Tibial nerve (tissue), 4 donors: Measurements from ENCODE around the gene CAMTA1.

Source experiments
- EP300 ChIP-seq, 2 donors: sonication (generic); formaldehyde crosslinking; IDR thresholded peaks; one replicate each; pipeline ENCODE4 v1.6.1; 2017; ENCODE audit warnings: antibody characterized with exemption in 2 of 2, mild to moderate bottlenecking in 1 of 2
- POLR2A ChIP-seq, 2 donors: fragments of 450-650 bp; IDR thresholded peaks; one replicate each; pipeline ENCODE4 v1.6.1; 2017; ENCODE audit warnings: antibody characterized with exemption in 2 of 2, mild to moderate bottlenecking in 2 of 2, moderate library complexity in 2 of 2
- TF ChIP-seq, protein P1 (sequence below), 5 experiments: fragments of 200-600 bp in 3 of 5; fragments of 450-650 bp in 2 of 5; sonication (generic) in 3 of 5; IDR thresholded peaks; one replicate each; pipeline ENCODE4 v1.5.1; 2016 to 2019; ENCODE audit warnings: antibody characterized with exemption in 5 of 5, mild to moderate bottlenecking in 3 of 5, moderate library complexity in 2 of 5

- TF ChIP-seq, protein P1, sequence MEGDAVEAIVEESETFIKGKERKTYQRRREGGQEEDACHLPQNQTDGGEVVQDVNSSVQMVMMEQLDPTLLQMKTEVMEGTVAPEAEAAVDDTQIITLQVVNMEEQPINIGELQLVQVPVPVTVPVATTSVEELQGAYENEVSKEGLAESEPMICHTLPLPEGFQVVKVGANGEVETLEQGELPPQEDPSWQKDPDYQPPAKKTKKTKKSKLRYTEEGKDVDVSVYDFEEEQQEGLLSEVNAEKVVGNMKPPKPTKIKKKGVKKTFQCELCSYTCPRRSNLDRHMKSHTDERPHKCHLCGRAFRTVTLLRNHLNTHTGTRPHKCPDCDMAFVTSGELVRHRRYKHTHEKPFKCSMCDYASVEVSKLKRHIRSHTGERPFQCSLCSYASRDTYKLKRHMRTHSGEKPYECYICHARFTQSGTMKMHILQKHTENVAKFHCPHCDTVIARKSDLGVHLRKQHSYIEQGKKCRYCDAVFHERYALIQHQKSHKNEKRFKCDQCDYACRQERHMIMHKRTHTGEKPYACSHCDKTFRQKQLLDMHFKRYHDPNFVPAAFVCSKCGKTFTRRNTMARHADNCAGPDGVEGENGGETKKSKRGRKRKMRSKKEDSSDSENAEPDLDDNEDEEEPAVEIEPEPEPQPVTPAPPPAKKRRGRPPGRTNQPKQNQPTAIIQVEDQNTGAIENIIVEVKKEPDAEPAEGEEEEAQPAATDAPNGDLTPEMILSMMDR (IDR thresholded peaks at IDR 0.05) = no peak
- no peak for TF ChIP-seq POLR2A (IDR thresholded peaks at IDR 0.05)
- TF ChIP-seq EP300 (IDR thresholded peaks at IDR 0.05) = no peak
Measured at GRCh38 chr1:7690496-7691182, 905.4 kb downstream of the CAMTA1 start.
